Nephron progenitor cell (in vitro differentiated cells): ENCODE results near the gene ATP6V0C.

Experiments used
- DNase-seq: peaks from one replicate; pipeline ENCODE4 v3.0.0; 2021
- H3K27ac Mint-ChIP-seq: 2 replicates; pipeline ENCODE4 v1.8.0; 2021; ENCODE audit warnings: mild to moderate bottlenecking, moderate library complexity, mixed read lengths
- H3K27me3 Mint-ChIP-seq: 2 replicates; pipeline ENCODE4 v1.8.0; 2021; ENCODE audit warnings: mild to moderate bottlenecking, low read depth, mixed read lengths; ENCODE audit not compliant: poor library complexity
- H3K36me3 Mint-ChIP-seq: 2 replicates; pipeline ENCODE4 v1.8.0; 2021; ENCODE audit warnings: low read depth, mixed read lengths
- H3K4me1 Mint-ChIP-seq: 2 replicates; pipeline ENCODE4 v1.8.0; 2021; ENCODE audit warnings: mixed read lengths
- H3K4me3 Mint-ChIP-seq: 2 replicates; pipeline ENCODE4 v1.8.0; 2021; ENCODE audit warnings: mild to moderate bottlenecking, moderate library complexity, mixed read lengths
- H3K9me3 Mint-ChIP-seq: 2 replicates; pipeline ENCODE4 v1.8.0; 2021; ENCODE audit warnings: mild to moderate bottlenecking, moderate library complexity, mixed read lengths
- CTCF ChIP-seq: fragments of 200-600 bp; sonication (generic); IDR thresholded peaks from 2 replicates; pipeline ENCODE4 v1.5.0; 2021; ENCODE audit warnings: antibody characterized with exemption

Gene ATP6V0C

DNA sequence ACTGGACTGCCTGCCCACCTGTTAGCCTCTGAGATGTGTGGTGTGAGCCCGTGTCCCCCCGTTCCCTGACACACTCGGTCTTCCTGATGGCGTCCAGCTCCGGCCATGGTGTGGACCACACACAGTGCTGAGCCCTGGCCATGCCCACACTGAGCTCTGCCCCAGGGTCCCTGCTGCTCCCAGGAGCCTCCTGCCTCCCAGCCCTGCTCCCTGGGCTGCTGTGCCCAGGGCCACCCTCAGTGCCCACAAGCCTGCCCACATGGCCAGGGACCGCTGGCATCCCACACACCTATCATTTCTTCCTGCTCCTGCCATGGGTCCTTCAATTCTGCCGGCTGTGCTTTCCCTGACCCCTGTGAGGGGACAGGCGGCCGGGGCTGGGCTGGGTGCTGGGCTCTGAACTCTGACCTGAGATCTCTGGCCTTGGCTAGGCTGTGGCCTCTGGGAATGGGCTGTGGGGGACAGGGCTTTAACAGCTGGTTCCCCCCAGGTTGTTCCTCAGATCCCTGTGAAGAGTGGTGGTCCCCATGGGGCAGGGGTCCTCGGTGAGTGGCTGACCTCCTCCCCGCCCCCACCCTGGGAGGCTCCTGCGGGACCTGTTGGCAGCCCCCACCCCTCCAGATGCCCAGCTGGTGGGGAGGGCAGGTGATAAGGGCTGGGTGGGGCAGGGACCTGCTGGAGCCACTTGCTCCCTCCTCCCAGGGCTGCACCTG lies 13.5 kb downstream of the ATP6V0C start:
- DNase-seq, result no peak
- Mint-ChIP-seq H3K36me3 (peaks cover 14% of the 10 kb centered on the region), H3K27ac (no peak overlapping the region), H3K27me3 (peaks cover 7% of the 10 kb centered on the region), H3K9me3 (no peaks in the 10 kb centered on the region), H3K4me1 (no peaks in the 10 kb centered on the region), H3K4me3 (no peak overlapping the region)
- no peak for TF ChIP-seq CTCF

DNA sequence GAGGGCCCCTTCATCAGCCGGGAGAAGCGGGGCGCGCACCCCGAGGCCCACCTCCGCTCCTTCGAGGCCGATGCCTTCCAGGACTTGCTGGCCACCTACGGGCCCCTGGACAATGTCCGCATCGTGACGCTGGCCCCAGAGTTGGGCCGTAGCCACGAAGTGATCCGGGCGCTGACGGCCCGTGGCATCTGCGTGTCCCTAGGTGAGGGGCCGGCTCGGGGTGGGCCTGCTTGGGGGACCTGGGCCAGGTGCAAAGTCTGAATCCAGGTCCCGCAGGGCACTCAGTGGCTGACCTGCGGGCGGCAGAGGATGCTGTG lies 14.0 kb downstream of the ATP6V0C start:
- Mint-ChIP-seq H3K27ac (no peak overlapping the region), H3K9me3 (no peaks in the 10 kb centered on the region), H3K27me3 (peaks cover 7% of the 10 kb centered on the region), H3K36me3 (peaks cover 14% of the 10 kb centered on the region), H3K4me1 (peaks cover 5% of the 10 kb centered on the region), H3K4me3 (no peak overlapping the region)
- no peak for DNase-seq
- no peak for TF ChIP-seq CTCF

DNA sequence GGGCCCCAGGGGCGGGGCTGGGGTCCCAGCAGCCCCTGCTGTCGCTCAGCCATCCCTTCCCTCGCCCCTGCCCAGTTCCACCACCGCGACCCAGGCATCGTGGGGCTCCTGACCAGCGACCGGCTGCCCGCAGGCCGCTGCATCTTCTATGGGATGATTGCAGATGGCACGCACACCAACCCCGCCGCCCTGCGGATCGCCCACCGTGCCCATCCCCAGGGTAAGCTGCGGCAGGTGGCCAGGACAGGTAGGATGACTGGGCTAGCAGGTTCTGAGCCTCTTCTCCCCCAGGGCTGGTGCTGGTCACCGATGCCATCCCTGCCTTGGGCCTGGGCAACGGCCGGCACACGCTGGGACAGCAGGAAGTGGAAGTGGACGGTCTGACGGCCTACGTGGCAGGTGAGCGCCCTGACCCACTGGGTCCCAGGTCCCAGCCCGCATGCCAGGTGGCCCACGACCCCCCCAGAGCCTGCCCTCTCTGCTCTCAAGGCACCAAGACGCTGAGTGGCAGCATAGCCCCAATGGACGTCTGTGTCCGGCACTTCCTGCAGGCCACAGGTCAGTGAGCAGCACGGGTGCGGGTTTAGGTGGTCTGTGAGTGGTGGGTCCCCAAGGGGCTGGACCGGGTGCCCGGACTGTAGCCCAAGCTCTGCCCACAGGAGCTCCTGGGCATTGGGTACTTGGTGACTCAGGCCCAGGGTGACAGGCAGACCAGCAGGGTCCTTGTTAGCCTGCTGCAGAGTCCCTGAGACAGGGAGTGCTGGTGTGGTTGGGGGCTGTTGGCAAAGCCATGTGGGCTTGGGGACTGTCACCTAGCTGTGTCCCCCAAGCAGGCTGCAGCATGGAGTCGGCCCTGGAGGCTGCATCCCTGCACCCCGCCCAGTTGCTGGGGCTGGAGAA lies 14.7 kb downstream of the ATP6V0C start:
- H3K36me3 Mint-ChIP-seq, result peaks cover 14% of the 10 kb centered on the region
- no peaks in the 10 kb centered on the region for H3K9me3 Mint-ChIP-seq
- H3K4me3 Mint-ChIP-seq, result no peak overlapping the region
- no peak for DNase-seq
- H3K27me3 Mint-ChIP-seq, result peaks cover 7% of the 10 kb centered on the region
- H3K4me1 Mint-ChIP-seq, result peaks cover 8% of the 10 kb centered on the region
- no peak overlapping the region for H3K27ac Mint-ChIP-seq
- TF ChIP-seq CTCF, result no peak

DNA sequence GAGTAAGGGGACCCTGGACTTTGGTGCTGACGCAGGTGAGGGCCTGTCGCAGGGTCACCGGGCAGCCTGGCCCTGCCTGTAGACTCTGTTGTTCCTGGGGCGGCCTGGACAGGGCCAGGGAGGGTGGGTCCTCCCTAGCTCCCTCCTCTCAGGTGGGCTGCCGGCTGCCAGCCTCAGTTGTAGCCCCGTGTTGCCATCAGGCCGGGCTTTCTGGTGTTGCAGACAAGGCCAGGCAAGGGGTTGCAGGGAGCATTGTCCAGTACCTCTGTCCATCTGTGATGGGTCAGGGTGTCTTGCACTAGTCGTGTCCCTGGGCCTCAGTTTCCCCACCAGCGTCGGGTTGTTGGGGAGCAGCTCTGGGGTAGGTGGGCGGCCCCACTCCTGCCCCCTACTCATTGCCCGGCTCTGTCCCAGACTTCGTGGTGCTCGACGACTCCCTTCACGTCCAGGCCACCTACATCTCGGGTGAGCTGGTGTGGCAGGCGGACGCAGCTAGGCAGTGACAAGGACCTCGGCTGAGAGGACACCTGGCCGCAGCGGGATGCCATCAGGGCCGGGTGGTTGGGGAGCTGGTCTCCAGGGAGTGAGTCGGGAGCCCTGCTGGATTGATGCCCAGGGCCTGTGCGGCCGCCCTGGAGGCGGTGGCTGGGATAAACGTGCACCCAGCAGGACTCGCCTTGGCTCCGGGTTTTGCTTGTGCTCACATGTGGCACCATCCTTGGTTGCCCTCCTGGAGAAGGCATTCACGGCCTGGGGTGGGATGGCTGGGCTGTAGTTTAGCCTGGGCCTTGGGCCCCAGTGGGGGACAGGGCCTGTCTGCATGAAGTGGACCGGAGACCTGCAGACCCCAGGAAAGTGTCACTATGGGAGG lies 15.5 kb downstream of the ATP6V0C start:
- H3K27me3 Mint-ChIP-seq, result peaks cover 9% of the 10 kb centered on the region
- no peak for DNase-seq
- no peak overlapping the region for H3K4me3 Mint-ChIP-seq
- peaks cover 8% of the 10 kb centered on the region for H3K4me1 Mint-ChIP-seq
- H3K27ac Mint-ChIP-seq, result no peak overlapping the region
- H3K9me3 Mint-ChIP-seq, result no peaks in the 10 kb centered on the region
- H3K36me3 Mint-ChIP-seq, result peaks cover 7% of the 10 kb centered on the region
- TF ChIP-seq CTCF, result no peak

- Mint-ChIP-seq H3K27ac (no peak overlapping the region), H3K27me3 (peaks cover 8% of the 10 kb centered on the region), H3K36me3 (no peaks in the 10 kb centered on the region), H3K9me3 (no peaks in the 10 kb centered on the region), H3K4me3 (no peak overlapping the region), H3K4me1 (peaks cover 8% of the 10 kb centered on the region)
- no peak for DNase-seq
- TF ChIP-seq CTCF, result no peak
Measured at GRCh38 chr16:2529961-2530628, 16.3 kb downstream of the ATP6V0C start.
